ENCODE data around the gene IFT122.

GRCh38 chr3:129482721-129483120 is 42.7 kb downstream of the IFT122 start:
- TF ChIP-seq CTCF (conservative IDR thresholded peaks at IDR 0.05; ENCODE audit: low read depth, low read length) (peak; percentile 19; the same call in 1 of the 2 replicates), POLR2A (IDR thresholded peaks at IDR 0.05; ENCODE audit: low read depth, low read length) (no peak), ELK1 (IDR thresholded peaks at IDR 0.05; ENCODE audit: borderline replicate concordance, low read depth, low read length) (no peak), RFX5 (IDR thresholded peaks at IDR 0.05; ENCODE audit: low read depth, low read length) (no peak), SMC3 (IDR thresholded peaks at IDR 0.05; ENCODE audit: low read depth, low read length) (no peak), RCOR1 (IDR thresholded peaks at IDR 0.05; ENCODE audit: insufficient replicate concordance, low read length) (no peak), CHD1 (IDR thresholded peaks at IDR 0.05; ENCODE audit: low read depth, low read length) (no peak), MAFK (IDR thresholded peaks at IDR 0.05; ENCODE audit: low read depth, low read length) (no peak)

Data from IMR-90 (cell line).